ENCODE measurements around the gene DHCR7.

DHCR7 gene

DNA sequence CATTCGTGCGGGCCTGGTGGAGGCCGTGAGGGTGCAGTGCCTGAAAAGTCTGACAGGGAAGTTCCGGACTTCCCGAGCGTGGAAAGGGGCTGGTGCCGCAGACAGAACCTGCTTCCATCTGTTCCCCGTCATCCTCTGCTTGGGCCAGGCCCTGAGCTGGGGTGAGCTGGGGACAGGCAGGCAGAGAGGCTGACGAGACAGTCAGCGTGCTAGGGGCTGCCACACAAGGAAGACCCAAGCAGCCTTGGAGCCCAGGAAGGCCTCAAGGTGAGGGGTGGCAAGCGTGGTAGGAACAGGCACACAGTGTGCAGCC, 30.3 kb upstream of the DHCR7 start:
- in situ Hi-C loops (cut with HindIII; ENCODE audit: low sequenced_read_pairs): no loop called here

DNA sequence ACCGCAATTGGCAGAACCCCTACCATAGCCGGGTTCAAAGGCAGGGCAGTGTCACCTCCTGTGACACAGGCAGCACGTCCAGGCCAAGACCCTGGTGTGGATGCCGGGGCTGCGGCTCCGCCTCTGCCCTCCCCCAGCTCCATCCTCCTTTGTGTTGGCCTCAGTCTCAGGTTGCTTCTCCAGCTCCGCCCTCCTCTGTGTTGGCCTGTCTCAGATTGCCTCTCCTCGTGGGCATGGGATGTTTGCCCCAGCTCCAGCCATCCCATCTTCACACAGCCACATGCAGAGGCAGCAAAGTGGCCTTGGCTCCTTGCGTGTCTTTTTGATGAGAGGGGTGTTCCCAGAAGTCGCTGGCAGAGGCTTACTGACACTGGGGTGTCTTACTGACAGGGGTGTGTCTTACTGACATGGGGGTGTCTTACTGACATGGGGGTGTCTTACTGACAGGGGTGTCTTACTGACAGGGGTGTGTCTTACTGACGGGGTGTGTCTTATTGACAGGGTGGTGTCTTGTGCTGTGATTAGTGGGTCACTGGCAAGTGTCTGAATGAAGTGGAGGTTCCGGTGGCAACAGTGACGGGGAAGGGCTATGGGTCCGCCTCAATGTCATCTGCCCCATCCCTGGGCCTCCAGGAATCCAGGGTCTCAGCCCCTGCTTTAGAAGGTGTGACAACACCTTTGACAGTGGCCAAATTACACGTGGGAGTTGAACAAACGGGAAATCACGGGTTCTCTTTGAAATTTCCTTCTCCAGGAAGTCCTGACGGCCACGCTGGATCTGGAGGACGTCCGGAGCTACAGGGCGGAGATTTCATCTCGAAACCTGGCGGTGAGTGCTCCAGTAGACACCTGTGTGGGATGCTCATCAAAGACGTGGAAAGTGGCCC, 29.7 kb upstream of the DHCR7 start:
- in situ Hi-C loops (cut with HindIII; ENCODE audit: low sequenced_read_pairs): no loop called here

DNA sequence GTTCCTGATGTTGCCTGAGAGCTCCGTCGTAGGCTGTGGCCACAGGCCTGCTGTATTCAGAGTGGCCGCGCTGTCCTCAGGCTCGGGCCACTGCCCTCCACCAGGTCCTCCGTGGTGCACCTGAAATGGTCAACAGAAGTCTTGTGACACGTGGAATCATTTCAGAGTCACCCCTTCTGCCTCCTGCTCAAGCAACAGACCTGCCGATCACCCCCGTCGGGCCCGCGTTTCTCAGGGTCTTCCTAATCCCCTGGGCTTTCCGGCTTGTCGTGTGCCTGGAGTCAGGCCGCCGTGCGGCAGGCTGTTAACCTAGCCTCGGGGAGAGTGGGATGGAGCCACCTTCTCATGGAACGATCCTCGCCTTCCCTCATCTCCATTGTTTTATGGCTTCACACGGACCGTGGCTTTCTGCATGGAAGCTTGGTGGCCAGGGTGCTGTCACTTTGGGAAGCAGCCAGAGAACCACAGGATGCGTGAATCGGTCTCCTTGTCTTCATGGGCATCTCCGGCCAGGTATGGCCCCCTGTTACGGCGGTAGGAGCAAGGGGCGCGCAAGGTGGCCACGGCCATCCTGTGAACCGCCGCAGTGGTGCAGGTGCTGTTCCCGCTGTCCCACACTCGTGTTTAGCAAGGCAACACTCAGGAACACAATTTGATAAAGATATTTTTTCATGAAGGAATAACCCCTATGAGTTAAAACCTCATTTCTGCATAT, 28.9 kb upstream of the DHCR7 start:
- in situ Hi-C loops (cut with HindIII; ENCODE audit: low sequenced_read_pairs): no loop called here

DNA sequence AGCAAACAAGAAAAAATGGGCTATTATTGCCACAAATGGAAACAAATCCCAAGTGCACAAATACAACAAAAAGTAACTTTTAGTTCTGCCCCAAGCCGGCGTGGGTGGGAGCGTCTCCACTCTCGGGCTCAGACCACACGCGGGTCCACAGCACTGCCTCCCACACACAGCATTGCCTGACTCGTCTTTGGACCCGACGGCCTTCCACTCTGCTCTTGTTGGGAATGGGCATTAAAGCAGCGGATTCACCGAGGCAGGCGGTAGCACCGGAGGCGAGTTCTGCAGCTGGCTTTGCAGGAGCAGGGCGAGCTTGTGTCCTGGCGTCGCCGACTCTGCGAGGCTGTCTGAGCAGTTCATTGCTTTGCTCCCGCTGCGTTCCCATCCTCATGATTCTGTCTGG, 27.8 kb upstream of the DHCR7 start:
- in situ Hi-C loops (cut with HindIII; ENCODE audit: low sequenced_read_pairs): no loop called here

DNA sequence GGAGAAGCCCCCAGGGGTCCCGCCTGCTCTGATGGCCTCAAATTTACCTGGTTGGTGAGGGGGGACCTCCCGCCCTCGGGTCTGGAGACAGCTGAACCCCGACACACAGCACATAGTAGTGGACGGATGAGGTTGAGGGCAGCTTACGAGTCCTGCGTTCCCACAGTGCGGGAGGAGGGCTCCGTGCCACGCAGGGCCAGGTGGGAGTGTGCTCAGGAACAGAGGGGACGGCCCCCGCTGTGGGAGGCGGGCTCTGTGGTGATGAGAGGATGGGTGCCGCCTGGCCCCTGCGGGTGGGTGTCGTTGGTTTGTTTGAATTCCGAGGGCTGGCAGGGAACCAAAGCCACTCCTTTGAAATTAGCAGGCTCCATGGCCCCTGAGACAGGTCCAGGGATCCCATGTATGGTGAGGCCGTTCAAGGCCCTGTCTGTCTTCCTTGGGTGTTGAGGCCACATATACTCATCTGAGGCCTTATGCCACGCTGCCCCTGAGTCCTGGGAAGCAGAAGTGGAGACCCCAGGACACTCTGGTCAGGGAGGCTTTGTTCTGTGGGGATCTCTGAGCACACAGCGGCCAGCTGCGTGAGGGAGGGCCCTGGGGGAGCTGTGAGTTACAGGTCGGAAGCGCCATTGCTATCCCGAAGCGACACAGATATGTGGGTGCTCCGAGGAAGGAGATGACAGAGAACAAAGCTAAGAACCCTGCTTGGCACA, 26.7 kb upstream of the DHCR7 start:
- in situ Hi-C loops (cut with HindIII; ENCODE audit: low sequenced_read_pairs): no loop called here

DNA sequence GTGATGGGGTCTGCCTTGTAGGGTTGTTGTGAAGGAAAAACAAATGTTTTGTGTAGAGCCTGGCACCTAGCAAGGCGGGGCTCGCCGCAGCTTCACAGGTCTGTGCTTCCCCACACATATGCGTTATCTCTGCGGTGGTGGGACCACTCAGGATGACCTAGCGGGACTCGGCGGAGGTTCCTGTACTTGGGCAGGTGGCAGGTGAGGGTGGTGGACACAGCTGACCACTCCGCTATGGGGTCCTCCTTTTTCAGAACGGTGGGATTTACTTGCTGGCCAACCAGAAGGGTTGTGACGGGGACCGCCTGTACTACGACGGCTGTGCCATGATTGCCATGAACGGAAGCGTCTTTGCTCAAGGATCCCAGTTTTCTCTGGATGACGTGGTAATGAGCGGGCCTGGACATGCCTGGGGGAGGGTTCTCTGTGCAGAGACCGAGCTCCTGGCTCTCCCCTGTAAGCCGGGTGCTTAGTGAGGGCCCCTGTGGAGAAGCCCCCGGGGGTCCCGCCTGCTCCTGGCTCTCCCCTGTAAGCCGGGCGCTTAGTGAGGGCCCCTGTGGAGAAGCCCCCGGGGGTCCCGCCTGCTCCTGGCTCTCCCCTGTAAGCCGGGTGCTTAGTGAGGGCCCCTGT, 26.1 kb upstream of the DHCR7 start:
- in situ Hi-C loops (cut with HindIII; ENCODE audit: low sequenced_read_pairs): no loop called here

DNA sequence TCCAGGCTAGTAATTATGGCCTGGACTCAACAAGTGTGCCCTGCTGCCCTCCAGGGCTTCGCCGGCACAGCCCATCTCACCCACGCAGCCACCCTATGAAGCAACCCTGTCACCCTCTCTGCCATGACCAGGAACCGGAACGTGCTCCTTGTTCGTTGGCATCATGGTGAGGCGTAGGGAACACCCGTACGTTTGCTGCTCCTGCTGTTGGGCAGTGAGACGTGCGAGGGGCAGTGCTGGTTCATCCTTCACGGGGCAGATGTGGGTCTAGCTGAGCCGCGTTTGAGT, 25.5 kb upstream of the DHCR7 start:
- in situ Hi-C loops (cut with HindIII; ENCODE audit: low sequenced_read_pairs): no loop called here

DNA sequence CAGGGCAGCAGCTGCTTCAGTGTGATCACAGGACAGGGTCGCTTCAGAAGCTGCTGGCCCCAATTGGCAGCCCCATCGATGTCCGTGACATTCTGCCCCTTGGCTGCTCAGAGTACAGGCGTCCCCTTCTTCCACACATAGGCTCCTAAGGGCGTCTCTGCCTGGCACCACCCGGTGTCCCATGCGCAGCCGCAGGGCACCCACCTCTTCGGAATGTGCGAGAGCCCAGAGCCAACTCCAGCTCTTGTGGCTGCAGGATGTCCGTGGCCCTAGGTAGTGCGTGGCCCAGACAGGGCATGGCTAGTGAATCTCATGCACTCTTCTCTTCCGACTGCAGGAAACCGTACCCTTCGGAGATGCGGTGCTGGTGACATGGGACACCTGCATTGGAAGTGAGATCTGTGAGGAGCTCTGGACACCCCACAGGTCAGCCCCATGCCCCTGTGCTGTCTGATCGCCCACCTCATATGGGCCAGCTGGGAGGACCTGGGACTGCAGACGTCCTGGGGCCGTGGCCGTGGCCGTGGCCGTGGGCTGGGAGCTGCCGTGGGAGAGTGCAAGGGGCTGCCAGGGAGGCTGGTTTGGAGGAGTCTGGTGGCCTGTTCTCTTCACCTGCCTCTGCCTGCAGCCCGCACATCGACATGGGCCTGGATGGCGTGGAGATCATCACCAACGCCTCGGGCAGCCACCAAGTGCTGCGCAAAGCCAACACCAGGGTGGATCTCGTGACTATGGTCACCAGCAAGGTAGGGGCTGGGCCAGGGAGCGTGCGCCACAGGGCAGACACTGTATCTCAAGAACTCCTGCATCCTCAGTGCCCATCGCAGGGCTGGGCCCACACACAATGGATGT, 25.0 kb upstream of the DHCR7 start:
- in situ Hi-C loops (cut with HindIII; ENCODE audit: low sequenced_read_pairs): no loop called here

DNA sequence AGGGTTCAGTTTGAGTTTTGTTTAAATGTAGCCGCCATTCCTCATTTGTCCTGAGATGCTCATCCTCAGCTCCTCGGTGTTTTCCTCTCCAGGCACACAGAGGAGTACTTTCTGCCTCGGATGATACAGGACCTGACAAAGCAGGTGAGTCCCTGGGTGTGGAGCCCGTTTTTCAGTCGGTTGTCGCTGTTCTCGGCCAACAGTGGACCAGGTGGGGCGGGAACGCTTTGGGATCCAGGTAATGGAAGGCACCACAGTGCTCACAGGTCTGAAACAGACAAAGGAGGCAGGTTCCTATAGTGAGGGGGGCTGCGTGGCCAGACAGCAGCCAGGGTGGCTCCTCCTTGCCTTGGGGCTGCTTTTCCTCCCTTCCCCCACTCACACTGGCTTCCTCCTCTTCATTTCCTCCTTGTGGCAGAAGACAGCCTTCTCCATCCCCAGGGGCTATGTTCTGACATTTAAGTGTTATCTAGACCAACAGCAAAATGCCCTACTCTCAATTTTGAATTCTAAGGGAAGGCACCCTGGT, 24.2 kb upstream of the DHCR7 start:
- in situ Hi-C loops (cut with HindIII; ENCODE audit: low sequenced_read_pairs): no loop called here

DNA sequence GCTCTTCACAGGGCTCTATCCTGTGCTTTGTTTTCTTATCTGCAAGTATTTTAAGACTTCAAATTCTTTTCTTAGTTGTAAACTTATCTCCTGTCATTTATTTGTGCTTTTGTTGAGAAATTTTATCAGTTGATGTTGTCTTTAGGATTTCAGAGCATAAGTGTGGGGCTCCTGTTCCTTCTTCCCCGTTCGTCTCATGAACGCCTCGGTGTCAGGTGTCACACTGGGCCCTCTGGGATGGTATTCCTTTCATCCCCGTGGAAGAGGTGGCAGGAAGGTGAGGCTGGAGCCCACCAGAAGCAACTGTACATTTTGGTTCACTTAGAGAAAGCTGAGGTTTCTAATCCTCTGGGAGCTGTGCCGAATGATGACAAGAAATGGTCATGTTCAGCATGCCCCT, 22.8 kb upstream of the DHCR7 start:
- in situ Hi-C loops (cut with HindIII; ENCODE audit: low sequenced_read_pairs): no loop called here

DNA sequence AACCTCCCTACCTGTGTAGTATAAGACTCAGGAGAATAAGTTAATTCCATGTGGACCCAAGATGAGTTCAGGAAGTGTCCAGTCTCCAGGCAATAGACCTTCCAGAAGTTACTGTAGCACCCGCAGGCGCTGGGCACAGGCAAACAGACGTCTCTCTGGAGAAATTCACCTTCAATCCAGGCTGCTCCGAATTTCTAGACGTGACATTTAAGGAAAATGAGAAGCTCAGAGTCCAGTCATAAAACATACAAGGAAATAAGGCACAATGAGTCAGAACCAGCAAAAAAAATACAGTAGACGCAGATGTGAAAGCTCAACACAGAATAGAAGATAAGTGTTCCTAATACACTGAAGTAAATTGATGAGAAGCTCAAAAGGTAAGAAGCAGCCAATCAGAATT, 19.0 kb upstream of the DHCR7 start:
- in situ Hi-C loops (cut with HindIII; ENCODE audit: low sequenced_read_pairs): no loop called here

DNA sequence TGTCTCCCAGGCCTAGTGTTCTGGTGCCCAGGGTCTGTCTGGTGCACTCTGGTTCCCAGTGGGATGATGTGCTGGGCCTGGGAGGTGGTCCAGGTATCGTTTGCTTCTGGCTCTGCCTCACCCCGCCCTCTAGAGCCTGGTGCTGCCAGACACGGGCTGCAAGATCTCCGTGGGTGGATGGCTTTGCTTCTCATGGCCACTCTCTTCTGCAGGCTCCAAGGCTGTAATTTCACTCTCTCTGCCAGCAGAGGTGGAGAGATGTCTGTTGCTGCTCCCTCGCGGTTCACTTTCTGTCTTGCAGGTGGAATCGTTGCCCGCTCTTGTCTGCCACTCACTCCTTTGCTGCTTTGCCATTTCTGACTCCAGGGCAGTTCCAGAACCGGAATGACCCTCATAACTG, 18.2 kb upstream of the DHCR7 start:
- in situ Hi-C loops (cut with HindIII; ENCODE audit: low sequenced_read_pairs): no loop called here

DNA sequence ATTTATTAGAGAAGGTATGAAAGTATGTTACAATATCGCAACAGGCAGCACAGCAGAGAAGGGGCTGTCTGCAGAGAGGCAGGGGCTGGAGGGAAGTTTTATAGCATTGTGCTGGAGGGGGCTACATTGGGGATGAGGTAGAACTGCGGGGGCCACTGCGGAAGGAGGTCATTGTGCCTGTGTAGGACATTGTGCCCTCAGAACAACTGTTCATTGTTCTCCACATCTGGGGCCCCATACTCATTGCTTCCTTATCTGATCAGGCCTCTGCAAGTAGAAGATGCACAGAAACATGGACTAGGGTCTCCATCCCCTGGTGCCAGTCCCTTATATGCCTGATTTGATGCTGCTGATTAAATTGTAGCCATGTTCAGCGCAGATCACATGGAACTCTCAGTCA, 16.9 kb upstream of the DHCR7 start:
- in situ Hi-C loops (cut with HindIII; ENCODE audit: low sequenced_read_pairs): no loop called here

DNA sequence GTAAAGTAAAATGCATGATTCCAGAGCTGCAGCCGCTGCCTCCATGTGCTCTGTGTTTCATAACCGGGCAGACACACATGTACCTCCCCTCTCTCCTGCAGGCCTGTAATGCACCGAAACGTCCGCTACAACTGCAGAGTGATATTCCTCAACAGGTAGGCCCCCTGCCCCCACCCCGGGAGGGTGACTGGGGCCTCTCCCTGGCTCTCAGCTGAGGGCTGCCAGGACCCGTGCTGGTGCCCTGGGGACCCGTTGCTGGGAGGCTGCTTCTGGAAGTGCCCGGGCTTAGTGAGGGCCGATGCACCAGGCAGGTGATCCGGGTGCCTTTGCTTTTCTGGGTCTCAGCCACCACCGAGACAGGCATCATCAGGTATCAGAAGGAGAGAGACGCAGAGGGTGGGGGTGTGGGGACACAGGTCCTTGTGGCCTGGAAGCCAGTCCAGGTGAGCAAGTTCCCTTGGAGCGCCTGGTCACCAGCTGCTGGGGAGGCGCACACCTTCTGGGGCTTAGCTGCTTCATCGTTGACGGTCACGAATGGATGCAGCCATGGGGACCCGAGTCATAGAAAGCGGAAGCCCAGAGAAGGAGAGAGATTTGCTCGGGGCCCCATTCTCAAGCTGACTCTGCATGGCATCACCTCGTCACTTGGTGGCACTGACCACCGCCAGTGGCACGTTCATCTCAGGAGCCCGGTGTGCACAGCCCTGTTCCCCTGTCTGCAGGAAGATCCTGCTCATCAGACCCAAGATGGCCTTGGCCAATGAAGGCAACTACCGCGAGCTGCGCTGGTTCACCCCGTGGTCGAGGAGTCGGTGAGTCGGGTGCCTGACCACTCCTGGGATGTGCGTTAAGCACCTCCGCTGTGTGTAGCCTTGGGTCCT, 15.4 kb upstream of the DHCR7 start:
- in situ Hi-C loops (cut with HindIII; ENCODE audit: low sequenced_read_pairs): no loop called here

DNA sequence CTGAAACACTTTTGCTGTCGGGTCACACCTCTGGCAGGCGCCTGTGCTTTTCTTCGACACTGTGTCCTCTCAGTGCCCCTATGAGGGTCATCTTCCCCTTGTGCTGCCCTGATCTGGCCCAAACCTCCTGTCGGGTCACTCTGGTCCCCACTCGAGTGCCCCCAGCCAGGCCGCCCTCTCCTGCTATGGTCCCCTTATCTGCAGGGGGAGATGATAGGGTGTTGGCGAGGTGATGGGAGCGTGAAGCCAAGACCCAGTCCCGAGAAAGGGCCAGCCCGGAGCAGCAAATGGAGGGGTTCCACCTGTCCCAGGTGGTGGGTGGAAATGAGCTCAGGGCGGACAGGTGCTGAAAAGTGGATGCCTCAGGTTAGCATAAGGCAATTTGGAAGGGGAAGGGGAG, 14.5 kb upstream of the DHCR7 start:
- in situ Hi-C loops (cut with HindIII; ENCODE audit: low sequenced_read_pairs): no loop called here

DNA sequence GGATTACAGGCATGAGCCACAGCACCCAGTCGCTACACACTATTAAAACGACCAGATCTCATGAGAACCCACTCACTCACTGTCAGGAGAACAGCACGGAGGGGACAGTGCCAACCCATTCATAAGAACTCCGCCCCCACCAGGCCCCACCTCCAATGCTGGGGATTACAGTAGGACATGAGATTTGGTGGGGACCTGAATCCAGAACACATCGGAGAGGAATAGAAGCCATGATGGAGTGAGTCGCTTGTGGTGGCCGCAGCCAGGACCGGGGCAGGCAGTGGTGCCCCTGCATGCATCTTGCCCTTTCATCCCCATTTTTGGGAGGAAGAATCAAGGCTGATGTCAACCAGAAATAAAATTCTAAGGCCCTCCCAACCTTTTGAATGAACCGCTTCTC, 13.5 kb upstream of the DHCR7 start:
- in situ Hi-C loops (cut with HindIII; ENCODE audit: low sequenced_read_pairs): no loop called here

DNA sequence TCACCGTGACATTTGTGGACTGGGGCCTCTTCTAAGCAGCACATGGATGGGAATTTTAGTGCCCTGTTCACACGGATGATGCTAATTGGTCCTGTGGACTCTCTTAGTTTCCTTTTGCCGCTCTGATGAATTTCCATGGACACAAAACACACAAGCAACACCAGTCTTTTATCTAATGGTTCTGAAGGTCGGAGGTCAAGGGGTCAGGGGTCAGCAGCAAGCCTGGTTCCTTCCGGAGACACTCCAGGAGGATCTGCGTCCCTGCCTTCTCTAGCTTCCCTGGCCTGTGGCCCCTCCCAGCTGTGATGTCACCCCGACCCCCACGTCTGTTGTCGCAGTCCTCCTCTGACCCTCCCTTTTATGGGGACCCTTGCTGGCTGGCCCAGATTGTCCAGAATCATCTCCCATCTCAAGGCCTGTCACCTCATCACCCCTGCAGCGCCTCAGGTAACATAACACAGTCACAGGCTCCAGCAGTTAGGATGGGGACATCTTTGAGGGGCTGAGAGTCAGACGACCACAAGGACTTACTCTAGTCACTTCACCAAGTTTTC, 11.7 kb upstream of the DHCR7 start:
- in situ Hi-C loops (cut with HindIII; ENCODE audit: low sequenced_read_pairs): no loop called here

DNA sequence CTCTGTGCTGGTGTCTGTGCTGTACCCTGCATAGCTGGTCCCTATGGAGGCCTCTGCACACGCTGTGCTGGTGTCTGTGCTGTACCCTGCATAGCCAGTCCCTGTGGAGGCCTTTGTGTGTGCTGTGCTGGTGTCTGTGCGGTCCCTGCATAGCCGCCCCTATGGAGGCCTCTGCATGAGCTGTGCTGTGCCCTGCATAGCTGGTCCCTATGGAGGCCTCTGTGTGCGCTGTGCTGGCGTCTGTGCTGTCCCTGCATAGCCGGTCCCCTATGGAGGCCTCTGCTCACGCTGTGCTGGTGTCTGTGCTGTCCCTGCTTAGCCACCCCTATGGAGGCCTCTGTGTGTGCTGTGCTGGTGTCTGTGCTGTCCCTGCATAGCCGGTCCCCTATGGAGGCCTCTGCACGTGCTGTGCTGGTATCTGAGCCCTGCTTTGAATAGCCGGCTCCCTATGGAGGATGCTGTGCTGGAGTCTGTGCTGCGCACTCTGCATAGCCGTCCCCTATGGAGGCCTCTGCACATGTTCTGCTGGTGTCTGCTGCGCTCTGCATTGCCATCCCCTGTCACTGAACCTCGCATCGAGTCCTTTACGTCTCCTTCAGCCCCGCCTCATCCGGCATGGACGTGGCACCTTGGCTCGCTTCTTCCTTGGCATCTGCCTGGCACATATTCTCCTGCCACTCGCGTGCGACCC, 11.0 kb upstream of the DHCR7 start:
- in situ Hi-C loops (cut with HindIII; ENCODE audit: low sequenced_read_pairs): no loop called here
